H1 (cell line): Measurements from ENCODE around the gene HEBP2. TPM values are rescaled to one million over a fixed set of nuclear protein-coding genes. Genes with fewer than 3 reads are reported as not detected.

Source experiments
- CTCF ChIA-PET: fragments of 300-600 bp; sonication (Branson Sonifier 250); formaldehyde crosslinking; loops from one replicate; lab custom pipeline; 2021; ENCODE audit not compliant: partially characterized antibody; lab: Charles Lee
- POLR2A ChIA-PET: fragments of 300-600 bp; sonication (Branson Sonifier 250); formaldehyde crosslinking; loops from one replicate; lab custom pipeline; 2021; ENCODE audit warnings: inconsistent platforms; ENCODE audit not compliant: partially characterized antibody; lab: Charles Lee
- DNase-seq, 2 experiments: peaks; one replicate each; pipeline versions ENCODE4 v3.0.0 to v3.0.0-alpha.2; 2010 to 2022; ENCODE audit warnings: low spot score in 2 of 2, low read depth in 1 of 2, mixed read lengths in 1 of 2
- FAIRE-seq: peaks from 2 replicates; lab custom pipeline; 2011; peaks lifted over from hg19 to GRCh38; lab: Jason Lieb, UNC
- H2AFZ ChIP-seq: 2 replicates; pipeline ENCODE4 v1.8.1; 2012; ENCODE audit warnings: low read length, inconsistent platforms
- H2AK5ac ChIP-seq: 2 replicates; pipeline ENCODE4 v1.6.1; 2013; ENCODE audit warnings: low read depth, low read length
- H2BK120ac ChIP-seq: replicated peaks from 2 replicates; pipeline ENCODE3; 2013; ENCODE audit warnings: low read depth, low read length, inconsistent platforms
- H2BK12ac ChIP-seq: 2 replicates; pipeline ENCODE4 v1.6.1; 2013; ENCODE audit warnings: low read depth, low read length
- H2BK15ac ChIP-seq: 2 replicates; pipeline ENCODE4 v1.6.1; 2013; ENCODE audit warnings: low read length
- H2BK20ac ChIP-seq: 2 replicates; pipeline ENCODE4 v1.6.1; 2013; ENCODE audit warnings: low read length
- H2BK5ac ChIP-seq: 2 replicates; pipeline ENCODE4 v1.6.1; 2013; ENCODE audit warnings: low read depth, low read length
- H3K14ac ChIP-seq: 2 replicates; pipeline ENCODE4 v1.6.1; 2013; ENCODE audit warnings: inconsistent platforms; ENCODE audit not compliant: insufficient read length
- H3K18ac ChIP-seq: 2 replicates; pipeline ENCODE4 v1.6.1; 2013; ENCODE audit warnings: low read length; ENCODE audit errors: extremely low read depth
- H3K23ac ChIP-seq: 2 replicates; pipeline ENCODE4 v1.6.1; 2013; ENCODE audit warnings: inconsistent platforms; ENCODE audit not compliant: insufficient read length
- H3K23me2 ChIP-seq: 2 replicates; pipeline ENCODE4 v1.6.1; 2013; ENCODE audit warnings: low read depth, low read length
- H3K27ac ChIP-seq: 2 replicates; pipeline ENCODE4 v1.6.1; 2011; ENCODE audit warnings: low read depth, low read length, inconsistent platforms
- H3K27me3 ChIP-seq, 4 experiments: replicated peaks in 1 of 4; 1 replicate in 1 of 4; 2 replicates in 3 of 4; pipeline versions ENCODE4 v1.6.1 to v1.8.1; 2011 to 2013; ENCODE audit warnings: low read length in 3 of 4, mild to moderate bottlenecking in 3 of 4, inconsistent platforms in 2 of 4, mixed read lengths in 2 of 4, moderate library complexity in 1 of 4; ENCODE audit not compliant: control insufficient read depth in 3 of 4, insufficient read depth in 3 of 4; ENCODE audit errors: extremely low read depth in 1 of 4
- H3K36me3 ChIP-seq, 4 experiments: 2 replicates each; pipeline versions ENCODE4 v1.6.1 to v1.8.1; 2011 to 2013; ENCODE audit warnings: mild to moderate bottlenecking in 4 of 4, low read length in 3 of 4, moderate library complexity in 2 of 4, control low read depth in 1 of 4, inconsistent platforms in 1 of 4; ENCODE audit not compliant: insufficient read depth in 4 of 4, control insufficient read depth in 2 of 4
- H3K4ac ChIP-seq: replicated peaks from 2 replicates; pipeline ENCODE3; 2013; ENCODE audit warnings: low read length, low read depth, mixed read lengths, inconsistent platforms; ENCODE audit not compliant: insufficient read length
- H3K4me1 ChIP-seq, 4 experiments: replicated peaks in 1 of 4; 1 replicate in 1 of 4; 2 replicates in 3 of 4; pipeline versions ENCODE4 v1.6.1 to v1.8.1; 2011 to 2013; ENCODE audit warnings: low read length in 3 of 4, inconsistent platforms in 2 of 4, mixed read lengths in 1 of 4; ENCODE audit not compliant: insufficient read depth in 4 of 4, control insufficient read depth in 3 of 4
- H3K4me2 ChIP-seq, 2 experiments: 2 replicates each; pipeline versions ENCODE4 v1.6.1 to v1.8.1; 2011 to 2013; ENCODE audit warnings: low read depth in 2 of 2, low read length in 2 of 2, control low read depth in 1 of 2, inconsistent platforms in 1 of 2, mild to moderate bottlenecking in 1 of 2; ENCODE audit not compliant: insufficient read depth in 1 of 2
- H3K4me3 ChIP-seq, 4 experiments: fragments of 200-600, 300-600 bp in 1 of 4; sonication (generic), shearing (Covaris generic), sonication (Bioruptor Twin) in 1 of 4; 2 replicates each; pipeline versions ENCODE4 v1.5.1 to v1.8.1; 2011 to 2016; ENCODE audit warnings: low read length in 4 of 4, low read depth in 3 of 4, control low read depth in 2 of 4, inconsistent platforms in 2 of 4, mild to moderate bottlenecking in 2 of 4, mixed read lengths in 1 of 4, moderate library complexity in 1 of 4; ENCODE audit not compliant: insufficient read depth in 2 of 4; ENCODE audit errors: extremely low read depth in 1 of 4
- H3K56ac ChIP-seq: replicated peaks from 2 replicates; pipeline ENCODE3; 2013; ENCODE audit warnings: low read depth, mild to moderate bottlenecking, mixed read lengths, low read length, inconsistent platforms; ENCODE audit not compliant: insufficient read length
- H3K79me1 ChIP-seq: 2 replicates; pipeline ENCODE4 v1.6.1; 2013; ENCODE audit warnings: low read depth, low read length, control low read depth
- H3K79me2 ChIP-seq, 2 experiments: 2 replicates each; pipeline versions ENCODE4 v1.6.1 to v1.8.1; 2012 to 2013; ENCODE audit warnings: low read length in 2 of 2, mild to moderate bottlenecking in 2 of 2, inconsistent platforms in 1 of 2; ENCODE audit not compliant: insufficient read depth in 2 of 2, control insufficient read depth in 1 of 2
- H3K9ac ChIP-seq, 4 experiments: replicated peaks in 1 of 4; 1 replicate in 1 of 4; 2 replicates in 3 of 4; pipeline versions ENCODE4 v1.6.1 to v1.8.1; 2011 to 2013; ENCODE audit warnings: low read depth in 3 of 4, low read length in 3 of 4, control low read depth in 2 of 4, mild to moderate bottlenecking in 2 of 4, moderate library complexity in 2 of 4, inconsistent platforms in 1 of 4; ENCODE audit errors: extremely low read depth in 1 of 4
- H3K9me3 ChIP-seq, 2 experiments: 2 replicates each; pipeline versions ENCODE4 v1.6.1 to v1.8.1; 2012 to 2013; ENCODE audit warnings: mild to moderate bottlenecking in 2 of 2, moderate library complexity in 2 of 2, control low read depth in 1 of 2, inconsistent platforms in 1 of 2, low read depth in 1 of 2, low read length in 1 of 2, mixed read lengths in 1 of 2; ENCODE audit not compliant: insufficient read depth in 2 of 2
- H4K20me1 ChIP-seq, 2 experiments: replicated peaks in 1 of 2; 2 replicates each; pipeline versions ENCODE3 to v1.8.1; 2011 to 2013; ENCODE audit warnings: inconsistent platforms in 2 of 2, low read length in 2 of 2, mild to moderate bottlenecking in 1 of 2; ENCODE audit not compliant: insufficient read depth in 2 of 2, control insufficient read depth in 1 of 2
- H4K5ac ChIP-seq: 2 replicates; pipeline ENCODE4 v1.6.1; 2013; ENCODE audit warnings: low read length, low read depth, mixed read lengths, inconsistent platforms; ENCODE audit not compliant: insufficient read length
- H4K8ac ChIP-seq: 2 replicates; pipeline ENCODE4 v1.8.0; 2013; ENCODE audit warnings: mild to moderate bottlenecking, moderate library complexity, low read length, inconsistent platforms; ENCODE audit not compliant: insufficient read depth; ENCODE audit errors: extremely low read depth
- H4K91ac ChIP-seq: replicated peaks from 2 replicates; pipeline ENCODE3; 2013; ENCODE audit warnings: low read length, mixed read lengths, inconsistent platforms; ENCODE audit not compliant: insufficient read length
- ATF3 ChIP-seq: IDR thresholded peaks from 2 replicates; pipeline ENCODE4 v1.6.1; 2011; ENCODE audit warnings: low read depth, mild to moderate bottlenecking, low read length; ENCODE audit not compliant: insufficient read depth
- GTF2F1 ChIP-seq: IDR thresholded peaks from 2 replicates; pipeline ENCODE4 v1.6.1; 2012; ENCODE audit warnings: low read depth, low read length, improper control_type of control experiment, borderline replicate concordance
- MAX ChIP-seq: IDR thresholded peaks from 2 replicates; pipeline ENCODE4 v1.6.1; 2012; ENCODE audit warnings: inconsistent platforms
- NRF1 ChIP-seq: IDR thresholded peaks from 2 replicates; pipeline ENCODE4 v1.6.1; 2011; ENCODE audit warnings: mild to moderate bottlenecking, low read depth, low read length, improper control_type of control experiment
- POLR2AphosphoS5 ChIP-seq: IDR thresholded peaks from 2 replicates; pipeline ENCODE4 v1.6.1; 2011; ENCODE audit warnings: low read depth, low read length
- RNF2 ChIP-seq: fragments of 200-900, 300-1000 bp; sonication (generic); IDR thresholded peaks from 2 replicates; pipeline ENCODE4 v1.7.1; 2016; ENCODE audit warnings: borderline replicate concordance, low read depth, mild to moderate bottlenecking, antibody characterized with exemption, low read length; ENCODE audit not compliant: poor library complexity, severe bottlenecking; ENCODE audit errors: missing control alignments
- SP1 ChIP-seq: IDR thresholded peaks from 2 replicates; pipeline ENCODE4 v1.6.1; 2011; ENCODE audit warnings: low read depth, low read length
- USF2 ChIP-seq: IDR thresholded peaks from 2 replicates; pipeline ENCODE4 v1.6.1; 2011; ENCODE audit warnings: low read length, improper control_type of control experiment
- polyA plus RNA-seq, 7 experiments: library from polyadenylated mRNA; depleted of rRNA in 3 of 7; stranded (reverse) in 5 of 7; unstranded in 2 of 7; fragments of >200 nt in 5 of 7; fragments of 200-250 nt in 2 of 7; gene quantifications; 1 replicate in 5 of 7; 2 replicates in 1 of 7; 4 replicates in 1 of 7; pipeline versions ENCODE4 v1.2.1 to v1.2.3, GENCODE V29; 2011 to 2013; ENCODE audit warnings: missing spikeins in 2 of 7, mixed read lengths in 2 of 7
- total RNA-seq: library from RNA; stranded (reverse); fragmentation: NEBNext Ultra II Directional; extraction: Animal tissue kit (Norgen Biotek cat#: 25700); gene quantifications from 2 replicates; pipeline ENCODE4 v1.2.1, GENCODE V29; 2021

HEBP2 gene
- total and polyA plus RNA-seq, 2 of the 8 experiments (the other 6 are each of a cell fraction or from before 2014, with no cell fraction given), result 6.5 to 37.9 TPM

GRCh38 chr6:138374230-138374629 lies 29.8 kb upstream of the HEBP2 start:
- Histone ChIP-seq H3K79me1 (no peaks in the 10 kb centered on the region), H3K4me3 (no peak overlapping the region), H3K23me2 (no peaks in the 10 kb centered on the region), H4K20me1 (no peaks in the 10 kb centered on the region), H4K91ac (no peak overlapping the region), H3K18ac (no peak overlapping the region), H2BK12ac (no peak overlapping the region), H4K8ac (no peak overlapping the region), H3K27ac (no peak overlapping the region), H2BK5ac (no peak overlapping the region), H3K4ac (no peak overlapping the region), H2AFZ (no peak overlapping the region), H2BK20ac (no peak overlapping the region), H3K56ac (no peak overlapping the region), H2AK5ac (no peak overlapping the region), H2BK15ac (no peak overlapping the region), H3K23ac (no peak overlapping the region), H3K79me2 (no peaks in the 10 kb centered on the region), H3K9me3 (no peaks in the 10 kb centered on the region), H3K4me2 (no peak overlapping the region), H3K36me3 (no peaks in the 10 kb centered on the region), H3K4me1 (peaks cover 0 to 8% (median 1%) of the 10 kb centered on the region in 4 experiments; a peak in 2 of 7 replicates), H3K14ac (no peak overlapping the region), H3K9ac (no peak overlapping the region), H3K27me3 (no peaks in the 10 kb centered on the region), H4K5ac (no peak overlapping the region), H2BK120ac (no peak overlapping the region)
- DNase-seq (no peak), FAIRE-seq (no peak)
- TF ChIP-seq MAX (no peak), RNF2 (no peak), POLR2AphosphoS5 (no peak), NRF1 (no peak), GTF2F1 (no peak), USF2 (no peak), ATF3 (no peak), SP1 (no peak)
- POLR2A ChIA-PET, result interaction anchor here (0.6 to 1.3 kb wide), 2 partner anchors 10 to 57 kb away, joined by 3 read pairs; no protein-coding TSS in a partner anchor
- CTCF ChIA-PET, result interaction anchor here (0.6 to 1.4 kb wide), 4 partner anchors 10 to 128 kb away, joined by 3 to 5 read pairs (median 3); no protein-coding TSS in a partner anchor
